ENCODE results near the gene HEATR5B. TPM values are rescaled to one million over a fixed set of nuclear protein-coding genes. Genes with fewer than 3 reads are reported as not detected.

Gene HEATR5B
- total and polyA plus RNA-seq, 10 of the 15 experiments (the other 5 are each of a cell fraction or from before 2014, with no cell fraction given) = 4.1 to 34.7 (median 17.7) TPM

DNA sequence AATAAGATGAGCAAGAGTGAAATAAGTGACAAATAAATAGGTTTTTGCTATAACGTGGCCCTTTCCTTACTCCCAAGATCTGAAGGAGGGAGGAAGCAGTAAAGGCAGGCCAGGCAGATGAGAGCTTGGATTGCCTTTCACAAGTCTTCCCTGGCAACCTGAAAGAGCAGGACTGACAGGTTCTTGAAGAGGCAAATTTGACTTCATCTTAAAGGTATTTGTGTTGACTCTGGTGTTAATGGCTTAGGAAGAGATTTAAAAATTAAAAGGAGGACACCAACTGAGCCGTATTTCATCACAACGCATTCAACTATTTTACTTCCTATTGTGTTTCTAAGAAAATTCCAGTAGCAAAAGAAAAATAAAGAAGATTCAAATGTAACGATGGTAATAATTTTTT lies 121.1 kb downstream of the HEATR5B start (continued):
- TF ChIP-seq, protein P1, sequence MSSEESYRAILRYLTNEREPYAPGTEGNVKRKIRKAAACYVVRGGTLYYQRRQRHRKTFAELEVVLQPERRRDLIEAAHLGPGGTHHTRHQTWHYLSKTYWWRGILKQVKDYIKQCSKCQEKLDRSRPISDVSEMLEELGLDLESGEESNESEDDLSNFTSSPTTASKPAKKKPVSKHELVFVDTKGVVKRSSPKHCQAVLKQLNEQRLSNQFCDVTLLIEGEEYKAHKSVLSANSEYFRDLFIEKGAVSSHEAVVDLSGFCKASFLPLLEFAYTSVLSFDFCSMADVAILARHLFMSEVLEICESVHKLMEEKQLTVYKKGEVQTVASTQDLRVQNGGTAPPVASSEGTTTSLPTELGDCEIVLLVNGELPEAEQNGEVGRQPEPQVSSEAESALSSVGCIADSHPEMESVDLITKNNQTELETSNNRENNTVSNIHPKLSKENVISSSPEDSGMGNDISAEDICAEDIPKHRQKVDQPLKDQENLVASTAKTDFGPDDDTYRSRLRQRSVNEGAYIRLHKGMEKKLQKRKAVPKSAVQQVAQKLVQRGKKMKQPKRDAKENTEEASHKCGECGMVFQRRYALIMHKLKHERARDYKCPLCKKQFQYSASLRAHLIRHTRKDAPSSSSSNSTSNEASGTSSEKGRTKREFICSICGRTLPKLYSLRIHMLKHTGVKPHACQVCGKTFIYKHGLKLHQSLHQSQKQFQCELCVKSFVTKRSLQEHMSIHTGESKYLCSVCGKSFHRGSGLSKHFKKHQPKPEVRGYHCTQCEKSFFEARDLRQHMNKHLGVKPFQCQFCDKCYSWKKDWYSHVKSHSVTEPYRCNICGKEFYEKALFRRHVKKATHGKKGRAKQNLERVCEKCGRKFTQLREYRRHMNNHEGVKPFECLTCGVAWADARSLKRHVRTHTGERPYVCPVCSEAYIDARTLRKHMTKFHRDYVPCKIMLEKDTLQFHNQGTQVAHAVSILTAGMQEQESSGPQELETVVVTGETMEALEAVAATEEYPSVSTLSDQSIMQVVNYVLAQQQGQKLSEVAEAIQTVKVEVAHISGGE (CRISPR knock-in tag; IDR thresholded peaks at IDR 0.05) = no peak
- no peak for TF ChIP-seq SMARCA5 (IDR thresholded peaks at IDR 0.05)

DNA sequence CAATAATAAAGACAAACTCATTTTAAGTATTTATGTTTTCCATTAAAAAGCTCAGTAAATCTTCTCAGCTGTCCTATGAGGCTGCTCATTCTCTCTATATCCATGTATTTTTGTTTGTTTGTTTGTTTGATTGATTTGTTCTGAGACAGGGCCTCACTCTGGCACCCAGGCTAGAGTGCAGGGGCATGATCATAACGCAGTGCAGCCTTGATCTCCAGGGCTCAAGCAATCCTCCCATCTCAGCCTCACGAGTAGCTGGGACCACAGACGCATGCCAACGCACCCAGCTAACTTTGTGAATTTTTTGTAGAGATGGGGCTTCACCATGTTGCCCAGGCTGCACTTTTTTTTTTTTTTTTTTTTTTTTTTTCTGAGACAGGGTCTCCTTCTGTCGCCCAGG lies 123.4 kb downstream of the HEATR5B start:
- RAD21 ChIA-PET (ENCODE audit: unreplicated experiment) = interaction anchor here (1.0 kb wide), 1 partner anchor 42 kb away, joined by 3 read pairs; no protein-coding TSS in a partner anchor
- TF ChIP-seq ATF7 (IDR thresholded peaks at IDR 0.05; ENCODE audit: low read depth) (no peak), ESRRA (IDR thresholded peaks at IDR 0.05; ENCODE audit: low read length) (no peak)
- Histone ChIP-seq H3K9ac (ENCODE audit: control insufficient read depth, insufficient read depth, low read length) (no peak overlapping the region), H2AFZ (ENCODE audit: control insufficient read depth, low read depth, low read length) (no peak overlapping the region), H3K36me3 (ENCODE audit: control insufficient read depth in 2 of 2, insufficient read depth in 2 of 2, low read length in 1 of 2) (no peaks in the 10 kb centered on the region), H3K79me2 (ENCODE audit: control insufficient read depth, insufficient read depth, low read length) (peaks cover 56% of the 10 kb centered on the region), H3K4me2 (ENCODE audit: control insufficient read depth, insufficient read depth) (no peak overlapping the region), H3K9me3 (replicated peaks; ENCODE audit: control insufficient read depth, insufficient read depth, low read length) (no peaks in the 10 kb centered on the region; the same call in 2 of the 3 replicates), H3K27me3 (replicated peaks in 1 of 2; ENCODE audit: control insufficient read depth in 2 of 2, insufficient read depth in 2 of 2, low read length in 1 of 2) (no peaks in the 10 kb centered on the region), H3K4me1 (ENCODE audit: control insufficient read depth, insufficient read depth, low read length) (peaks cover 7% of the 10 kb centered on the region), H4K20me1 (ENCODE audit: control insufficient read depth, insufficient read depth) (no peaks in the 10 kb centered on the region), H3K4me3 (no peak overlapping the region), H3K27ac (ENCODE audit: control insufficient read depth, insufficient read depth) (no peak overlapping the region)
- in situ Hi-C loops (cut with MboI) (no loop called here), intact Hi-C loops (cut with micrococcal nuclease; ENCODE audit: unreplicated experiment) (no loop called here)
- WGBS (ENCODE audit: insufficient coverage, insufficient replicate concordance, low lambda C conversion rate, missing lambda C conversion rate) = 96% methylated on average over 5 of the region's 5 CpGs
- no TSS peak for BruUV-seq (replicated peaks)
- FAIRE-seq = no peak
- CTCF ChIA-PET = interaction anchor here (0.6 kb wide), 1 partner anchor 180 kb away, joined by 3 read pairs; no protein-coding TSS in a partner anchor
- SMC1A ChIA-PET (ENCODE audit: uncharacterized antibody, unreplicated experiment) = interaction anchor here (0.6 to 2.3 kb wide), 2 partner anchors 42 to 179 kb away, joined by 3 to 7 read pairs; no protein-coding TSS in a partner anchor
- no peak for ATAC-seq
- DNase-seq (ENCODE audit: low read depth, low spot score) = no peak
- POLR2A ChIA-PET = interaction anchor here (0.6 kb wide), 2 partner anchors 15 to 394 kb away, joined by 3 read pairs; no protein-coding TSS in a partner anchor

Measured in GM12878 (cell line).